RWPE2 (cell line): ENCODE measurements around the gene NEBL.

ENCODE experiments used
- ATAC-seq: fragments of 200-7000 bp; cut with Tn5 transposase; 3 replicates; pipeline ENCODE4 v1.9.1; 2021; ENCODE audit warnings: low read depth
- DNase-seq: peaks from one replicate; pipeline ENCODE4 v3.0.0-alpha.2; 2020; ENCODE audit warnings: low spot score
- H3K27ac ChIP-seq: fragments of 450-650 bp; 2 replicates; pipeline ENCODE4 v1.5.1; 2017; ENCODE audit warnings: mild to moderate bottlenecking; ENCODE audit not compliant: poor library complexity, severe bottlenecking
- H3K27me3 ChIP-seq: fragments of 250-450 bp; sonication (Bioruptor Pico); 2 replicates; pipeline ENCODE4 v1.5.1; 2021; ENCODE audit warnings: mild to moderate bottlenecking, moderate library complexity; ENCODE audit not compliant: insufficient read depth, poor library complexity, severe bottlenecking
- H3K36me3 ChIP-seq: fragments of 250-450 bp; sonication (Bioruptor Pico); 2 replicates; pipeline ENCODE4 v1.5.1; 2020; ENCODE audit warnings: low read depth, mild to moderate bottlenecking, moderate library complexity
- H3K4me1 ChIP-seq: fragments of 250-450 bp; sonication (Bioruptor Pico); 2 replicates; pipeline ENCODE4 v1.5.1; 2021; ENCODE audit warnings: mild to moderate bottlenecking, moderate library complexity; ENCODE audit not compliant: insufficient read depth, poor library complexity, severe bottlenecking
- H3K4me3 ChIP-seq: fragments of 250-450 bp; sonication (Bioruptor Pico); 2 replicates; pipeline ENCODE4 v1.5.1; 2021; ENCODE audit warnings: mild to moderate bottlenecking, moderate library complexity; ENCODE audit not compliant: severe bottlenecking
- H3K9me3 ChIP-seq: fragments of 250-450 bp; sonication (Bioruptor Pico); 2 replicates; pipeline ENCODE4 v1.5.1; 2021; ENCODE audit warnings: mild to moderate bottlenecking, moderate library complexity; ENCODE audit not compliant: severe bottlenecking
- TF ChIP-seq, protein P1 (sequence below): fragments of 450-650 bp; IDR thresholded peaks from one replicate; pipeline ENCODE4 v1.5.1; 2017; ENCODE audit warnings: mild to moderate bottlenecking, moderate library complexity; ENCODE audit not compliant: poor library complexity, severe bottlenecking

The NEBL gene

DNA sequence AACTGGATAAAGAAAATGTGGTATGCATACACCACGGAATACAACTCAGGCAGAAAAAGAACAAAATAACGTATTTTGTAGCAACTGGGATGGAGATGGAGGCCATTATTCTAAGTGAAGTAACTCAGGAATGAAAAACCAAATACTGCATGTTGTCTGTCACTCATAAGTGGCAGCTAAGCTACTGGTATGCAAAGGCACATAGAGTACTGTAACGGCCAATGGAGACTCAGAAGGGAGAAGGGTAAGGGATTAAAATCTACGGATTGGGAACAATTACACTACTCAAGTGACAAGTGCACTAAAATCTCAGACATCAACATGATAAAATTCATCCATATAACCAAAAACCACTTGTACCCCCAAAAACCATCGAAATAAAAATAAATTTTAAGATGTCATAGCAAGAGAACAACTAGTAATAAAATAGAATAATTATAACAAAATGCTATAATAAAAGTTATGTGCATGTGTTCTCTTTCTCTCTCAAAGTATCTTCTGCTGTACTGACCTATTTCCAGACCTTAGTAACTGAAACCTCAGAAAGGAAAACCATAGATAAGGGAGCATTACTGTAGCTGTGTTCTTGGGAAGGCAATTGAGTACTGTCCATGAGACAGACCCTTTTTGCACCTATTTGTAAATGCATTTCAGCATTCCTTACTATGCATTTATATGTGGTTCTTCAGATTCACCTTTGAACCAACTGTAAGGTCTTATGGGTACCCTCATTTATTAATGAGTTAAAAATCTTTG, 6.7 kb upstream of the NEBL start:
- Histone ChIP-seq H3K27ac (no peak overlapping the region), H3K27me3 (no peaks in the 10 kb centered on the region), H3K36me3 (no peaks in the 10 kb centered on the region), H3K4me1 (no peaks in the 10 kb centered on the region), H3K4me3 (no peak overlapping the region), H3K9me3 (no peaks in the 10 kb centered on the region)
- no peak for DNase-seq
- TF ChIP-seq, protein P1, sequence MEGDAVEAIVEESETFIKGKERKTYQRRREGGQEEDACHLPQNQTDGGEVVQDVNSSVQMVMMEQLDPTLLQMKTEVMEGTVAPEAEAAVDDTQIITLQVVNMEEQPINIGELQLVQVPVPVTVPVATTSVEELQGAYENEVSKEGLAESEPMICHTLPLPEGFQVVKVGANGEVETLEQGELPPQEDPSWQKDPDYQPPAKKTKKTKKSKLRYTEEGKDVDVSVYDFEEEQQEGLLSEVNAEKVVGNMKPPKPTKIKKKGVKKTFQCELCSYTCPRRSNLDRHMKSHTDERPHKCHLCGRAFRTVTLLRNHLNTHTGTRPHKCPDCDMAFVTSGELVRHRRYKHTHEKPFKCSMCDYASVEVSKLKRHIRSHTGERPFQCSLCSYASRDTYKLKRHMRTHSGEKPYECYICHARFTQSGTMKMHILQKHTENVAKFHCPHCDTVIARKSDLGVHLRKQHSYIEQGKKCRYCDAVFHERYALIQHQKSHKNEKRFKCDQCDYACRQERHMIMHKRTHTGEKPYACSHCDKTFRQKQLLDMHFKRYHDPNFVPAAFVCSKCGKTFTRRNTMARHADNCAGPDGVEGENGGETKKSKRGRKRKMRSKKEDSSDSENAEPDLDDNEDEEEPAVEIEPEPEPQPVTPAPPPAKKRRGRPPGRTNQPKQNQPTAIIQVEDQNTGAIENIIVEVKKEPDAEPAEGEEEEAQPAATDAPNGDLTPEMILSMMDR, result no peak
- ATAC-seq, result no peak

DNA sequence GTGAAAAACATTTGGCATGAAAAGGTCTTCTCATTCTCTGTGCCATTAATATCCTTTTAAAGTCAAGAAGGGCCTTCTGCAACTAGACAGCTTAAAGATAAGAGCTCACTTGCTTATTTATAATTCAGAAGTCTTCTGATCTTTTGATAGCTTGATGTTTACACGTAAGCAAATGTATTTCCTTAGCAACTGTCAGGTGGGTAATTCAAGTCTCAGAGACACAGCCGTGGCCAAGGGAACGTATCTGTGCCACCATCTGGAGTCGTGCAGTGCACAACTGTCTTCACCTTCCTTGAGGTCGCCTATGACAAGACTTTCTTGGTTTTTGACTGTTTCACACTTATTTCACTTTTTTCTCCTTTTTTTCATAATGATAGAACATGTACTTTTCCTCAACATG, 4.0 kb upstream of the NEBL start:
- Histone ChIP-seq H3K9me3 (no peaks in the 10 kb centered on the region), H3K36me3 (no peaks in the 10 kb centered on the region), H3K27me3 (no peaks in the 10 kb centered on the region), H3K4me1 (no peaks in the 10 kb centered on the region), H3K4me3 (no peak overlapping the region), H3K27ac (no peak overlapping the region)
- DNase-seq, result no peak
- no peak for ATAC-seq
- TF ChIP-seq, protein P1, result no peak

DNA sequence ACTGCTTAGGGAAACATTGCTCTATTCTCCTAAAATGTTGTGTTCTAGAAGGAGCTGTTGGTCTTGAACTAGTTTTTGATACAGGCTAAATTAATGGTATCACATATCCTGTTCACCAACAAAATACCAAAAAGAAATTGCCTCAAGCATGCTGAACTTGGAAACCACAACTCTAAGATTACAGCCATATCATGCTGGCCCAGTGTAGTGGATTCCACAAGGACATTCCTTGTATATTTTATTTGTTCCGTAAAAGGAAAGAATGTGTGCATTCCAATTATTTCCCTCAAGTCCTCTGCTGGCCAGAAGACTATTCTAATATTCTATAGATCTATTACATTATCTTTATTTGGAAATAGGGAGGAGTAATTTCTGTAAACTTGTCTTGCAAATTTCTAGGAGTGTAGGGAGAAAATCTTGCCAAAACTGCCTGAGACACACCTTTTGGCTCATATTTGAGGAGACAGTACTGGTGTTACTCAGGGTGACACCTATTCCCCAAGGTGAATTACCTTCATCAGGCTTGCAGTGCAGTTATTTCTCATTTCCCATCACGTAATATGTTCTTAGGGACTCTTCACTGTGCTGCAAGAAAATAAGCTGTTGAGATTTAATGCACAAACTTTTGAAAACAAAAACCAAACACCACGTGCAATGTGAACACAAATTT, 1.9 kb upstream of the NEBL start:
- no peak for ATAC-seq
- no peak overlapping the region for H3K4me3 ChIP-seq
- H3K9me3 ChIP-seq, result no peaks in the 10 kb centered on the region
- no peak overlapping the region for H3K27ac ChIP-seq
- no peaks in the 10 kb centered on the region for H3K4me1 ChIP-seq
- no peak for DNase-seq
- H3K36me3 ChIP-seq, result no peaks in the 10 kb centered on the region
- TF ChIP-seq, protein P1, result no peak
- no peaks in the 10 kb centered on the region for H3K27me3 ChIP-seq

DNA sequence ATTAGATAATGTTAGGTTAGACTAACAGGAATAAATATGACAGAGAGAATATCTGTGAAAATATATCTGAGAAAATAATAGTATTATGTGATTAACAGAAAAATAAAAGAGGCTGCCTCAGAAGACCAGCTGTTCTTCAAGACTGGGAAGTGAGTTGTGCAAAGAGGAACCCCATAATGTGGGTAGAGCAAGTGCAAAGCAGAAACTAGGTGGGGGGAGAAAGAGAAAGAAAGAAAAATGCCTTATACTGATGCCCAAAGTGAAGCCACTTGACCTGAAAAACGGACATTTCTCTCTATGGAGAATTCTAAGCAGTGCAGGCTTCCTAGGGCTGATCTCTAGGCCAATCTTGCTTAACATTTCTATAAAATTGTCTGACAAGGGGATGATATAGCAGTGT, 3.8 kb downstream of the NEBL start:
- ATAC-seq, result no peak
- peaks cover 3% of the 10 kb centered on the region for H3K4me1 ChIP-seq
- H3K4me3 ChIP-seq, result no peak overlapping the region
- H3K27me3 ChIP-seq, result no peaks in the 10 kb centered on the region
- TF ChIP-seq, protein P1, result no peak
- no peak overlapping the region for H3K27ac ChIP-seq
- no peaks in the 10 kb centered on the region for H3K9me3 ChIP-seq
- no peak for DNase-seq
- no peaks in the 10 kb centered on the region for H3K36me3 ChIP-seq

DNA sequence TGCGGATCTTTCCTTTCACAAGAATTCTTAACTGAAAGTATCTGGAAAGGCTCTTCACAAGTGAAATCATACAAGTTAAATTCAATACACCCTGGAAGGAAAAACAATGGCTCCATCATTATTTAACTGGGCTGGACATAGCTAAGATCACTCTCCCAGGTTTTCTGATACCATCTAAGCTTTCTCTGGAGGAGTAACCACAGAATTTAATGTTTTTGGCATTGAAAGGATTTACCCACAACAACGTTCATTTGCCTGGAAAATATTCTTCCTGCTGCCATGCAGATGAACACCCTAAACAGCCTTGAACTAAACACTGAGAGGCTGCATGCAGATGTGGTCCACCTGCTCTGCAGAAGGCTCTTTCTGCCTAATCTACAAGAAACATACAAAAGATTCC, 4.3 kb downstream of the NEBL start:
- Histone ChIP-seq H3K27me3 (no peaks in the 10 kb centered on the region), H3K4me3 (no peak overlapping the region), H3K9me3 (no peaks in the 10 kb centered on the region), H3K27ac (no peak overlapping the region), H3K36me3 (no peaks in the 10 kb centered on the region), H3K4me1 (peaks cover 3% of the 10 kb centered on the region)
- DNase-seq, result no peak
- TF ChIP-seq, protein P1, result no peak
- no peak for ATAC-seq
